H9 (cell line): Measurements from ENCODE around the gene TMEM141. TPM values are rescaled to one million over a fixed set of nuclear protein-coding genes. Genes with fewer than 3 reads are reported as not detected.

Source experiments
- DNase-seq: peaks from one replicate; pipeline ENCODE4 v3.0.0-alpha.2; 2017
- H2AFZ ChIP-seq: one replicate; pipeline ENCODE4 v1.6.1; 2013; ENCODE audit warnings: mild to moderate bottlenecking, low read length, control low read depth, moderate library complexity
- H2AK5ac ChIP-seq: 2 replicates; pipeline ENCODE4 v1.6.1; 2013; ENCODE audit warnings: low read length, control low read depth, mixed read lengths; ENCODE audit not compliant: insufficient read length
- H2BK120ac ChIP-seq: one replicate; pipeline ENCODE4 v1.6.1; 2013; ENCODE audit warnings: low read depth, mild to moderate bottlenecking, low read length, control low read depth, inconsistent platforms; ENCODE audit not compliant: poor library complexity, severe bottlenecking
- H2BK12ac ChIP-seq: 2 replicates; pipeline ENCODE4 v1.6.1; 2013; ENCODE audit warnings: low read length, control low read depth, mixed read lengths, low read depth; ENCODE audit not compliant: insufficient read length
- H2BK15ac ChIP-seq: 2 replicates; pipeline ENCODE4 v1.6.1; 2013; ENCODE audit warnings: low read depth, low read length, control low read depth
- H2BK20ac ChIP-seq: one replicate; pipeline ENCODE4 v1.6.1; 2013; ENCODE audit warnings: low read depth, mild to moderate bottlenecking, low read length, control low read depth, inconsistent platforms; ENCODE audit not compliant: poor library complexity, severe bottlenecking
- H2BK5ac ChIP-seq: 2 replicates; pipeline ENCODE4 v1.6.1; 2013; ENCODE audit warnings: low read length, control low read depth, mixed read lengths; ENCODE audit not compliant: insufficient read length
- H3K14ac ChIP-seq: 2 replicates; pipeline ENCODE4 v1.6.1; 2013; ENCODE audit warnings: low read length, control low read depth; ENCODE audit not compliant: insufficient read depth
- H3K18ac ChIP-seq: 2 replicates; pipeline ENCODE4 v1.6.1; 2013; ENCODE audit warnings: low read depth, mild to moderate bottlenecking, mixed read lengths, low read length, control low read depth; ENCODE audit not compliant: insufficient read length
- H3K23ac ChIP-seq: 2 replicates; pipeline ENCODE4 v1.6.1; 2013; ENCODE audit warnings: low read length, control low read depth, mixed read lengths, low read depth; ENCODE audit not compliant: insufficient read length
- H3K23me2 ChIP-seq: 2 replicates; pipeline ENCODE4 v1.6.1; 2013; ENCODE audit warnings: low read depth, mild to moderate bottlenecking, mixed read lengths, low read length, control low read depth; ENCODE audit not compliant: insufficient read length, poor library complexity, severe bottlenecking
- H3K27ac ChIP-seq: 2 replicates; pipeline ENCODE4 v1.5.1; 2013; ENCODE audit warnings: low read length, control low read depth, mixed read lengths, low read depth; ENCODE audit not compliant: insufficient read length
- H3K27me3 ChIP-seq: 2 replicates; pipeline ENCODE4 v1.6.1; 2013; ENCODE audit warnings: low read length, control low read depth, inconsistent platforms; ENCODE audit not compliant: insufficient read depth
- H3K4ac ChIP-seq: 2 replicates; pipeline ENCODE4 v1.6.1; 2013; ENCODE audit warnings: low read depth, mild to moderate bottlenecking, control low read depth, inconsistent platforms, low read length, moderate library complexity
- H3K4me1 ChIP-seq: 2 replicates; pipeline ENCODE4 v1.6.1; 2013; ENCODE audit warnings: low read length, control low read depth, inconsistent platforms; ENCODE audit not compliant: insufficient read depth
- H3K4me2 ChIP-seq: 2 replicates; pipeline ENCODE4 v1.6.1; 2013; ENCODE audit warnings: low read length, control low read depth, mixed read lengths; ENCODE audit not compliant: insufficient read length, insufficient read depth
- H3K56ac ChIP-seq: 2 replicates; pipeline ENCODE4 v1.6.1; 2013; ENCODE audit warnings: low read depth, mild to moderate bottlenecking, mixed read lengths, low read length, control low read depth; ENCODE audit not compliant: insufficient read length
- H3K79me1 ChIP-seq: 2 replicates; pipeline ENCODE4 v1.6.1; 2013; ENCODE audit warnings: low read depth, mild to moderate bottlenecking, moderate library complexity, low read length, control low read depth, inconsistent platforms; ENCODE audit not compliant: insufficient read depth, poor library complexity, severe bottlenecking
- H3K79me2 ChIP-seq: 2 replicates; pipeline ENCODE4 v1.6.1; 2013; ENCODE audit warnings: low read length, control low read depth, inconsistent platforms; ENCODE audit not compliant: insufficient read depth
- H3K9ac ChIP-seq: 2 replicates; pipeline ENCODE4 v1.6.1; 2013; ENCODE audit warnings: low read length, control low read depth, mixed read lengths; ENCODE audit not compliant: insufficient read length; ENCODE audit errors: extremely low read depth
- H3K9me3 ChIP-seq: one replicate; pipeline ENCODE4 v1.6.1; 2013; ENCODE audit warnings: low read depth, low read length, inconsistent platforms; ENCODE audit not compliant: control insufficient read depth
- H3T11ph ChIP-seq: one replicate; pipeline ENCODE4 v1.6.1; 2013; ENCODE audit warnings: mild to moderate bottlenecking, low read length, control low read depth, inconsistent platforms
- H4K20me1 ChIP-seq: one replicate; pipeline ENCODE4 v1.6.1; 2013; ENCODE audit not compliant: control insufficient read depth, insufficient read length, insufficient read depth
- H4K5ac ChIP-seq: 2 replicates; pipeline ENCODE4 v1.6.1; 2013; ENCODE audit warnings: low read depth, mild to moderate bottlenecking, mixed read lengths, low read length, control low read depth; ENCODE audit not compliant: insufficient read length
- H4K8ac ChIP-seq: replicated peaks from 2 replicates; pipeline ENCODE4 v1.6.1; 2013; ENCODE audit warnings: low read length, control low read depth, mixed read lengths, low read depth; ENCODE audit not compliant: insufficient read length
- H4K91ac ChIP-seq: 2 replicates; pipeline ENCODE4 v1.6.1; 2013; ENCODE audit warnings: low read depth, mild to moderate bottlenecking, moderate library complexity, mixed read lengths, low read length, control low read depth; ENCODE audit not compliant: insufficient read length
- H3K27ac Mint-ChIP-seq, 3 experiments: 2 replicates in 2 of 3; 3 replicates in 1 of 3; pipeline ENCODE4 v1.8.0; 2020 to 2021; ENCODE audit warnings: mixed read lengths in 3 of 3, mild to moderate bottlenecking in 1 of 3, moderate library complexity in 1 of 3
- H3K27me3 Mint-ChIP-seq: 2 replicates; pipeline ENCODE4 v1.8.0; 2021; ENCODE audit warnings: low read depth, mild to moderate bottlenecking, moderate library complexity, mixed read lengths
- H3K36me3 Mint-ChIP-seq, 3 experiments: 2 replicates in 2 of 3; 3 replicates in 1 of 3; pipeline ENCODE4 v1.8.0; 2020 to 2021; ENCODE audit warnings: low read depth in 3 of 3, mixed read lengths in 3 of 3; ENCODE audit not compliant: insufficient read depth in 1 of 3
- H3K4me1 Mint-ChIP-seq, 2 experiments: 2 replicates each; pipeline ENCODE4 v1.8.0; 2020; ENCODE audit warnings: mixed read lengths in 2 of 2
- H3K4me3 Mint-ChIP-seq, 2 experiments: 2 replicates in 1 of 2; 3 replicates in 1 of 2; pipeline ENCODE4 v1.8.0; 2020 to 2021; ENCODE audit warnings: mild to moderate bottlenecking in 2 of 2, mixed read lengths in 2 of 2, moderate library complexity in 1 of 2
- H3K9me3 Mint-ChIP-seq, 2 experiments: 2 replicates in 1 of 2; 3 replicates in 1 of 2; pipeline ENCODE4 v1.8.0; 2020; ENCODE audit warnings: mild to moderate bottlenecking in 2 of 2, mixed read lengths in 2 of 2, moderate library complexity in 1 of 2
- CTCF ChIP-seq: fragments of 200-600 bp; sonication (generic); conservative IDR thresholded peaks from 3 replicates; pipeline ENCODE4 v1.8.0; 2021; ENCODE audit warnings: antibody characterized with exemption, mild to moderate bottlenecking
- WGBS: extraction: QIAGEN DNeasy Blood & Tissue Kit; methylation state at CpG from one replicate; pipeline ENCODE4 v1.1.7; 2013; ENCODE audit warnings: missing lambda C conversion rate, low lambda C conversion rate, mixed read lengths; ENCODE audit not compliant: insufficient read length; ENCODE audit errors: extremely low coverage; 5-methylcytosine and 5-hydroxymethylcytosine counted together
- total RNA-seq: library from RNA; stranded (reverse); gene quantifications from 2 replicates; pipeline ENCODE4 v1.2.1, GENCODE V29; 2021

Gene TMEM141
- total RNA-seq, 1 experiment from 2014 or later: 55.2 TPM

- no peak overlapping the region for H2BK5ac ChIP-seq
- no peak overlapping the region for H3K4ac ChIP-seq
- H3K9me3 Mint-ChIP-seq: no peaks in the 10 kb centered on the region
- H2BK12ac ChIP-seq: no peak overlapping the region
- H3K4me1 ChIP-seq: no peaks in the 10 kb centered on the region
- H3K27me3 Mint-ChIP-seq: peaks cover 30% of the 10 kb centered on the region
- H2BK120ac ChIP-seq: no peak overlapping the region
- H3K27ac Mint-ChIP-seq: no peak overlapping the region; a peak in 1 of 7 replicates
- H3K9me3 ChIP-seq: no peaks in the 10 kb centered on the region
- H3K36me3 Mint-ChIP-seq: peaks cover 0 to 8% (median 1%) of the 10 kb centered on the region in 3 experiments; a peak in 3 of 7 replicates
- H3K4me3 Mint-ChIP-seq: peak overlapping the region in 1 of 2 experiments; percentile 31; a peak in 1 of 5 replicates
- H3K79me2 ChIP-seq: no peaks in the 10 kb centered on the region
- peaks cover 17 to 32% of the 10 kb centered on the region in 2 experiments for H3K4me1 Mint-ChIP-seq
- no peak overlapping the region for H4K5ac ChIP-seq
- H3K14ac ChIP-seq: no peak overlapping the region
- no CpG with 5 or more reads among the region's 17 CpGs for WGBS
- no peak overlapping the region for H4K8ac ChIP-seq
- H3K23ac ChIP-seq: no peak overlapping the region
- H3K27me3 ChIP-seq: no peaks in the 10 kb centered on the region
- no peak overlapping the region for H4K91ac ChIP-seq
- no peak overlapping the region for H3K18ac ChIP-seq
- no peaks in the 10 kb centered on the region for H4K20me1 ChIP-seq
- H3K9ac ChIP-seq: no peak overlapping the region
- DNase-seq: peak; percentile 56
- no peak overlapping the region for H3K27ac ChIP-seq
- no peaks in the 10 kb centered on the region for H3K79me1 ChIP-seq
- H3K56ac ChIP-seq: no peak overlapping the region
- no peak overlapping the region for H3T11ph ChIP-seq
- no peak overlapping the region for H2AFZ ChIP-seq
- TF ChIP-seq CTCF: no peak
- no peak overlapping the region for H2BK20ac ChIP-seq
- H3K4me2 ChIP-seq: no peak overlapping the region
- no peaks in the 10 kb centered on the region for H3K23me2 ChIP-seq
- H2AK5ac ChIP-seq: no peak overlapping the region
- no peak overlapping the region for H2BK15ac ChIP-seq
These were observed 2.2 kb downstream of the TMEM141 start for GRCh38 chr9:136793086-136793946.
